Measurements from ENCODE around the gene LBHD1.
"Not testable (repeated sequence)": the region's sequence is repeated elsewhere in the genome, so short reads cannot be mapped to it uniquely, and the experiment has no call there.

Gene LBHD1

DNA sequence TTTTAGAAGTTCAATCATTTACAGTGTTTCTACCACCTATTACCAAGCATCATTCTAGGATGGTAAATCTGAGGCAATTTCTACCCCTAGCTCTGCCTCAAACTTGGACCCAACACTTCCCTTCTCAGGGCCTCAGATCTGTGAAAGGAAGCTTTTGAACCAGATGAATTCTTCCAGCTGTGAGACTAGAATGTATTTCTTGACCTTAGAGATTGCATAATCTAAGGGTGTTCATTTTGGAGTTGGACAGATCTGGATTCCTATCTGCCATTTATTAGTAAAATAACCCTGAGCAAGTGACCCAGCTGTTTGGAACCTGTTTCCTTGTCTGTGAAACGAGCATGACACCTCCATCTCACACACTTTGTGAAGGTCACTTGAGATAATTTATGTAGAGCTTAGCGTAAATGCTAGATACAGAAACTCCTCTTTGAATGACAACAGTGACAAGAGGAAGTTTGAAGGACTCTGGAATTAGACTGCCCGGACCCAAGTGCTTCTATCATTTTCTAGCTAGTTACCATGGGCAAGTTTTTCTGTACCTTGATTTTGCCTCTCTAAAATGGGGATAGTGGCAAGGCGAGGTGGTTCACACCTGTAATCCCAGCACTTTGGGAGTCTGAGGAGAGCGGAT lies 15.2 kb downstream of the LBHD1 start:
- DNase-seq = no peak

DNA sequence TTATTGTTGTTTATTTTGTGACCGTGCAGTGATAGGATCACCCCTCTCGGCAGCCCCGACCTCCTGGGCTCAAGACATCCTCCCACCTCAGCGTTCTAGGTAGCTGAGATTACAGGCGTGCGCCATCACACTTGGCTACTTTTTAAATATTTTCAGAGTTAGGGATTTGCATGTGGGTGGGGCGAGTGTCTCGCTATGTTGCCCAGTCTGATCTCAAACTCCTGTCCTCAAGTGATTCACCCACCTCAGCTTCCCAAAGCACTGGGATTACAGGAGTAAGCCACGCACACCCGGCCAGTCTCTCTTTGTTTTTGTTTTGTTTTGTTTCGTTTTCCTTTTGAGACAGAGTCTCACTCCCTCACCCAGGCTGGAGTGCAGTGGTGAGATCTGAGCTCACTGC lies 17.8 kb downstream of the LBHD1 start:
- DNase-seq = no peak

DNA sequence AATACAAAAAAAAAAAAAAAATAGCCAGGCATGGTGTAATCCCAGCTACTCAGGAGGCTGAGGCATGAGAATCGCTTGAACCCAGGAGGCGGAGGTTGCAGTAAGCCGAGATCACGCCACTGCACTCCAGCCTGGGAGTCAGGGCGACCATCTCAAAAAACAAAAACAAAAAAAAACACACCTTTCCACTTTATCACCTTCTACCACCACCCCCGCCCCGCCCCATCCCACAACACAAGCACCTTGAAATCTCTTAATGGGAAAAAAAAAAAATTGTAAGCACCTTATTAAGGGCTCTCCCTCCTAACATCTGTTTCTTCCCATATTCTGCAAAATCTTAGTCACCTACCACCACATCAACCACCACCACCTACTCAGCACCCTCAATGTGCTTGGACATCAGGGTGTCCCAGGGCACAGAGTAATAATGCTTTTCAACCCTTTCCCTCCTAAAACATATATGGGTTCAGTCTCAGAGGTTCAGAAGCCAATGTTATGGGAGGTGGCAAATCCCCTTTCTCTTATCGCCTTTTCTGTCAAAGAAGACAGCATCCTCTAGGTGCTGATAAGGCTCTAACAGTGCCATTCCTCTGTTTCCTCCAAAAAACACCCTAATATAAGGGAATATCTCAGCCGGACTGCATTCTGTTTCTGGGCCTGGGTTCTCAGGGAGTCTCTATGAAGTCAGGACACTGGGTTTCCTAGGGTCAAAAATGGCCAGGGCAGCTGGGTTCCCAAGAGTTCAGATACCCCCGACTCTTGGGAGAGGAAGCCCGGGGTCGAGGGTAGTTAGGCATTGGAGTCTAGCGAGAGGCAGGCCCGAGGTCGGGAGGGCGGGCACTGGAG lies 19.7 kb downstream of the LBHD1 start:
- no peak for DNase-seq

DNA sequence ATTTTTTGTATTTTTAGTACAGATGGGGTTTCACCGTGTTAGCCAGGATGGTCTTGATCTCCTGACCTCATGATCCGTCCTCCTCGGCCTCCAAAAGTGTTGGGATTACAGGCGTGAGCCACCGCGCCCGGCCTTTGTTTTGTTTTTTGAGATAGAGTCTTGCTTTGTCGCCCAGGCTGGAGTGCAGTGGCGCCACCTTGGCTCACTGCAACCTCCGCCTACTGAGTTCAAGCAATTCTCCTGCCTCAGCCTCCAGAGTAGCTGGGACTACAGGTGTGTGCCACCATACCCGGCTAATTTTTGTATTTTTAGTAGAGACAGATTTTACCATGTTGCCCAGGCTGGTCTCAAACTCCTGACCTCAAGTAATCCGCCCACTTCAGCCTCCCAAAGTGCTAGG lies 21.8 kb downstream of the LBHD1 start:
- DNase-seq = not testable (repeated sequence)

DNA sequence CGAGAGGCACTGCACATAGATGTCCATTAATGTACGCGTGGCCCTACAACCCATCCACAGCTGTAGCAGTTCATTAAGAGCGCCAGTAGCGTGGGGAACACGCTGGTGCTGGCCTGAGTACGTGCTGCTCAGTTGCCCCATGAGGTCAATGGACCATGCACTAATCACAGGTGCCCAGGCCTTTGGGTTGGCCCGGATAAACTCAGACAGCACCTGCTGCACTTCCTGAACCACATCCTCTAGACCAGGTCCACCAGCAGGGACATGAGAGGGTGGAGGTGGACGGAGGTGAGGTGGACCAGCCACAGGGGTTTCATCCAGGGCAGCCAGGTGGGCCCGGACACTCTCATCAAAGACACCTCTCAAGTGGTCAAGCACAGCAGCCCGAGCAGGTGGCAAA lies 22.6 kb downstream of the LBHD1 start:
- DNase-seq = no peak

DNA sequence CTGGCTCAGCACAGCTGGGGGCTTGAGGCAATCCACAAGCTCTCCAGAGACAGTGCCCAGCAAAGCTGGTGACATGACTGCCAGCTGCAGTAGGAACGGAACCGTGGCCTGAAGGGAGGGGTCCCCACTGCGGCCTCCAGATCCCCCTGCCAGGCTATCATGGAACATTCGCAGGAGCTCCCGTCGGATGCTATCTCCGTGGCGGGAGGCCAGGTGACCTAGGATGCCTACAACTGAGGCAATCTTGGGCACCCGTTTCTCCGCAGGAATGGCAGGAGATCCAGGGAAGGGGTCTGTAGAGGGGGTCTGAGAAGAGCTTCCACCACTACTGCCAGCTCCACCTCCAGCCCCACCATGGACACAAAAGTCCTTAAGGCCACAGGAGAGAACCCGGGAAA lies 23.1 kb downstream of the LBHD1 start:
- DNase-seq = no peak

DNA sequence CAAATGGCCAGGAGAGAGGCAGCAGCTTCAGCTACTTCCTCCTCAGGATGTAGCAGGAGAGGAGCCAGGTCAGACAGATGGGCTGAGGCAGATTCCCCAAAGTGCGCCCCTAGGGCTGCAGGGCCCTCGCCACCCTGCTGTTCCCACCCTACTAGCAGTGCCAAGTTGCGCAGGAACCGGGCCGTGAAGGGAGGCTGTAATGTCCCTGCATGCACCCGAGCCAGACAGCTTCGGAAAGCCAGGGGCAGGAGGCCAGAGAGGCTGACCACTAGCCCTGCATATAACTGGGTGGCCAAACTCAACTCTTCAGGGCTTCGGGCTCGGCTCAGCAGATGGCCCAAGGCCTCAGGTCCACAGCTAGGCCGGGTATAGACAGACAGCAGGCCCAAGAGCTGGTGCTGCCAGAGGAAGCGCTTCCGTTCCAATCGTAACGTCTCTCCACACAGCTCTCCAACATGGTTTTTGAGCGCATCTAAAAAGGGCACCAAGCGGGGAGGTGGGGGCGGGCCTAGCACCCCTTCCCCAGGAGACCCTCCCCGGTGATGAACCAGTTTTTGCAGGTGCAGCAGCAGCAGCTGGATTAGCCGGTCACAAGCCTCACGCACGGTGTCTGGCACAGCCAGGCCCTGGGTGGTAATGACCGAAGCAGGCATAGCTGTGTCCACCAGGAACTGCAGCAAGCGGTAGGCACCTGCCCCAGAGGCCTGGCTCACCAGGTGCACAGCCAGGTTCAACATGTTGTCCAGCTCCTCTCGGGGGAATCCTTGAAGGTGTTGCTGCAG lies 23.7 kb downstream of the LBHD1 start:
- DNase-seq = no peak

DNA sequence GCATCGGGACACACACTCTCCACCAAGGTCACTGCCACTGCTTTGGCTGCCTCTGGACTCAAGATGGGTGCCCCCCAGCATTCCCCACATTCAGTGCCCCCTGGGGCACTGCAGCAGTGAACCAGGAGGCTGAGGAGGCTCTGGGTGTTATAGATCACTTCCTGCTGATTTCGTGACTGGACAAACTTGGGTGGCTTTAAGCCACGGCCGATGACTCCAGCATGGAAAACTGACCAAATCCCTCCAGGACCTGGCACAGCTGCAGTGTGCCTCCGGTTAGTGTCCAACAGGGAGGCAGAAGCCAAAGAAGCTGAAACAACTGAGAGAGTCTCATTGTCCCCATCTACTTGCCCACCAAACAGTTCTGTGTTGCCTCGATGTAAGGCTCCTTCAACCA lies 24.5 kb downstream of the LBHD1 start:
- no peak for DNase-seq

DNA sequence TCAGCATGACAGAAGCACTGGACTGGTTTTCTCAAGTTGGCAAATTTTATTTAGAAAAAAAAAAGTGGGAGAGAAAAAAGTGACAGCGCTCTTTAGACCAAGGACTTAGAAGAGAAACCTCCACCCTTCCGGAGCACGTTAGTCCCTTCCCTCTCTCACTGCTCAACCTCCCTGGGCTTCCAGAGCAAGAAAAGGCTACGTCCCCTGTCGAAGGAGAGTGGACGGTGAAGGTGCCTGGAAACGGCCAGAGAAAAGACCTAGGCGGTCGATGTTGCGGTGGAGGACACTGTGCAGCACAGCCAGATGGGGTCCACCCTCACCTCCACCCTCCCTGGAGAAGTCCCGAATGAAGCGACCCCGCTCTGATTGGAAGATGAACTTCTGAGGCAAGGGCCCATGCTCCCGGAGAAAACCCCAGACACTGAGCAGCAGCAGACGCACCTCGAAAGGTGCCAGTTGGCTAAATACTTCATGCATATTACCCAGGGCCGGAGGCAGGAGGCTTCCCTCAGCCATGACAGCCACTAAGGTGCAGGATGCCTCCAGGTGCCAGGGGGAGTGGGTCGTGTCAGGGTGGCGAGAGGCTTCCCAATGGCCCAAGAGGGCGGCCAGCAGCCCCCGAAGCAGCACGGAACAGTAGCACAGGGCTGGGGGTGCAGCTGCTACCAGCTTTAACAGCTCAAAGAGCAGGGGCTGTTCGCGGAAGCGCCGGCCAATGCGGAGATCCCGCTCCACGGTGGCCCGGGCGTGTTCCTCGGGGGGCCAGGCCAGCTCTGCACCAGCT lies 25.1 kb downstream of the LBHD1 start:
- DNase-seq = no peak

DNA sequence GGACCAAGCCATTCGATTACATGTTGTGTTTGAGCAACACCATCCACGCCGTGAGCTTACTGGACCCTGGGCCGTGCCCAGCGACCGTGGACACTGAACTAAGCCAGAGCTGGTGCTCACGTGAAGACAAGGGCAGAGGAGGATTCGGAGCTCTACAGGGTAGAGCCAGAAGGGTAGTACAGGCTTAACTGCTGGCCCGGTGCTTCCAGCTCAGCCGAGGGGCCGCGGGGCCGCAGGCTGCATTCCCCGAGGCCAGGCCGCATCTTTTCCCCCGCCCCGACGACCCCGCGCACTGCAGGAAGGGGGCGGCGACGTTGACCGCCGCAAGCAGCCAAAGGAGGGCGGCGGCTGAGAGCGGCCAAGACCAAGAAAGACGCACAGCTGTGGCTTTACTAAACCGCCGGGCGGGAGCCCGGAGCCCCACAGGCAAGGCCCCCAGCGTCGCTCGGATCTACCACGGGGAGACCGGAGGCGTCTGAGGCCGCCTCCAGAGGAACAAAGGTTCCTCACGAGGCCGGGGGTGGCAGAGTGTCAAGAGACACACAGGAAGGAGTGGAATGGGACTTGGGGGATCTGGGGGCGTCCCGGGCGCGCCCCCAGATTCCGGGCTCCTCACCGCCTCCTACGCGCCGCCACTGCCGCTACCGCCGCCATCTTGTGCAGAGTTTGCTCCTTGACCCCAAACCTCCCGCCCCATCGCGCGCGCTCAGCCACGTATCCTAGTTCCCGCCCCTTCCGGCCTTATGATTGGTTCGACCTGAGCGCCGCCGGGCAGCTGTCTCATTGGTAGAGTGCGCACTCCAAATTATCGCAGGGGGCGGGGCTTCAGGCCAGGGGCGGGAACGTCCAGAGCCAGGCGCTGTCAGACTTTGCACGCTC lies 25.9 kb downstream of the LBHD1 start, which contains the start of gene GANAB:
GANAB (minus strand) TSS at position 668 of the 879 bp plus-strand sequence; CDS start at position 654, 14 bp downstream.
- peak; percentile 96 to 97 for DNase-seq

DNA sequence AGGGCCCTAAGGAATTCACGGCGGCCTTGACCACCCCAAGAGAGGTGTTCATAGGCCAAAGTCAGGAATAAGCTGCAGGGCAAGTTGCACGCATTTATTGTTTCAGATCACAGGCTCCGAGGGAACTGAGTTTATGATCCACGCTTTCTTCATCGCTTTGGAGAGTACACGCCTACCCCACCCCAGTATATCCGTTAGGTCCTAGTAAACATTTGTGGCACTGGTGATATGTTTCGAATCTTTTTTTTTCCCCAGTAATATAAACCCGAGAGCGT lies 26.5 kb downstream of the LBHD1 start:
- no peak for DNase-seq

DNA sequence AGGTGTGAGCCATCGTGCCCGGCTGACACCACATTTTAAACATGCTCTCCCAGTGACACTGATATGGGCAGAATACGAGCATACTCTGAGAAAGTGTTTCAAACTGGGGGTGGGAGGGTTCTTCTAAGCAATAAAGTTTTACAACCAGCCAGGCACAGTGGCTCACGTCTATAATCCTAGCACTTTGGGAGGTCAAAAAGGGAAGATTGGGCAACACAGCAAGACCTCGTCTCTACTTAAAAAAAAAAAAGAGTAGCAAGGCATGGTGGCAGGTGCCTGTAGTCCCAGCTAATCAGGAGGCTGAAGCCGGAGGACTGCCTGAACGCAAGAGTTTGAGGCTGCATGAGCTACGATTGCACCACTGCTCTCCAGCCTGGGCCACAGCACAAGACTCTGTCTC lies 27.8 kb downstream of the LBHD1 start:
- DNase-seq = no peak

DNA sequence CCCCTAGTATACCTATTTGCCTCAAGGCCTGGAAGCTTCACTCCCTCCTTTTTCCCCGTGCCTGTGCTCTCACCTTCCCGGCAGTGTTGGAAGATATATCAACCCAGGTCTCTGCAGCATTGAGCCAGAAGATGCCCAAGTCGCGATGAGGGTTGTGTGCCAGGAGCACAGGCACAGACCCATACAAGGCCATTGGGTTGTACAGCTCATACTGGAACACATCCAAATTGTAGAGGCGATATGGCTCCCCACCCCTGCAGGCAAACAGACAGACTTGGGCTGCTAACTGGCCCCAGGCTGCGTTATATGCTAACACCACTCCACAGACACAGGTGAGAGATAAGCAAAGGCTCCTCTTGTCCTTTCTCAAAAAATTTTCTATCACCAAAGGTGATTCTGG lies 39.6 kb downstream of the LBHD1 start:
- DNase-seq = no peak

DNA sequence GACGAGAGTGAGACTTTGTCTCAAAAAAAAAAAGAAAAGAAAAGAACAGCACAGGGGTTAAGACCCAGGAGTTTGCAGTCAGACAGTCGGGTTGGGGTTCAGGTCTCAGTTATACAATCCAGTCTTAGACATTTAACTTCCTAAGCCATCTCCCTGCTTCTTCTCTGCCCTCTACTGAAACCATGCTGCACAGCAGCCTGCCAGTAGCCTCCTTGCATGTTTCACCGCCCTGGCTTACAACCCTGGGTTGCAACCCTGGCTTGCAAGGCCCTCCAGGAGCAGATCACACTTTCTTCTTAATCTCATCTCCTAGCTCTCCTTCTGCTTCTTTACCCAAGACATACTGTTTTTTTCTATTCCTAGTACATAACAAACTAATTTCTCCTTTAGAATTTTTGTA lies 44.4 kb downstream of the LBHD1 start:
- DNase-seq = peak; percentile 48 to 76

DNA sequence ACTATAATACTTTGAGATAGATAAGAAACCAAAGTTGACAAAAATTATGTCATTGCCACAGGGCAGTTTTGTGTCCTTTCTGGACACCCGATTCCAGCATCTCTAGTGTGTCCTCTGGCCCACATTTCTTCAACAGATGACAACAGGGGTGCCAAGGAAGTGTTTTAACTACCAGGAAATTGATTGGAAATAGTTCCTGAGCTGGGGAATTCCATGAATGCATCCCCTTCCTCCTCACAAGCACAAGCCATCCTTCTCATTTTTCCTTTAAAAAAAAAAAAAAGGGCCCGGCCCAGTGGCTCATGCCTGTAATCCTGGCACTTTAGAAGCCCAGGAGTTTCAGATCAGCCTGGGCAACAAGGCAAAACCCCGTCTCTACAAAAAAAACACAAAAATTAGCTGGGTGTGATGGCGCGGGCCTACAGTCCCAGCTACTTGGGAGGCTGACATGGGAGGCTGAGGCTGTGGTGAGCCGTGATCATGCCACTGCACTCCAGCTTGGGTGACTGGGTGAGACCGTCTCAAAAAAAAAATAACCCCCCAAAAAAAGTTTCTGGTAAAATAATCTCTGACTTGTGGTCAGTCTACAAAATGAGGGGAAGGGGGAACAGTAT lies 49.5 kb downstream of the LBHD1 start:
- no peak for DNase-seq

DNA sequence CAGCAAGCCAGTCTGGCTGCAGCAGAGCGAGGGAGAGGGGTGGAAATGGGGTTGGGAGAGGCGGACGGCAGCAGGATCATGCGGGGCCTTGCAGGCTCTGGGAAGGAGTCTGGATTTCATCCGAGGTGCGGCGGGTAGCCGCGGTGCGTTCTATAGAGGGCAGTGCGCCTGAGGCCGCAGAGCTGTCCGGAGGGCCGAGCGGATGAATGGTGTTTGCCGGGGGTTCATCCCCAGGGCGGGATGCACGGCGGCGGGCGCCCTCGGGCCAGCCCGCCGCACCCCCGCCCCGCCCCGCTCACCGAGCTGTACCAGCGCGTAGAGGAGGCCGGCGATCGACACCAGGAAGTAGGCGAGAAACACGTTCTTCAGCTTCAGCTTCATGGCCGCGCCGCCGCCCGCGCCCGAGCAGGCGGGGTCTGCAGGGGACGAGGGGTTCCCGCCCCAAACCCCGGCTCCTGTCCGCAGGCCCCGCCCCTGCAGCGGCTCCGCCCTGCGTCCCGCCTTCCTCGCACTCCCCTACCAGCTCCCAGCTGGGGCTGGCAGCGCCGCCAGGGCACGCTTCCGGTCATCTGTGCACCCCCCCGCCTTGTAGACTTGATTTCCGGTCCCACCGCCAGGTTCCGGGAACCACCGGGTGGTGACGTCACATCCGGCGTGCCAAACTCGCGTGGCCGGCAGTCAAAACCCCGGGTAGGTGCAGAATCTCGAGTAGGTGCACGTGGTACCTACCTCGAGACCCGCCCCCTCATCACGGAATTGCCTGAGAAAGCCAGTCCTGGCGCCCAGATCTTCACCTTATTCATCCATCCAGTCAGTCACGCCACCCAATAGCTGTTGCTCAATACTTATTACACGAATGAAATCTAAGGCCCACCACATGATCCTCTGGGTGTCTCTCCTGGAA lies 50.2 kb downstream of the LBHD1 start, which contains the start of gene B3GAT3:
B3GAT3 (minus strand) TSS at position 420 of the 904 bp plus-strand sequence; CDS start at position 381, 39 bp downstream.
- peak; percentile 87 to 89 for DNase-seq

DNA sequence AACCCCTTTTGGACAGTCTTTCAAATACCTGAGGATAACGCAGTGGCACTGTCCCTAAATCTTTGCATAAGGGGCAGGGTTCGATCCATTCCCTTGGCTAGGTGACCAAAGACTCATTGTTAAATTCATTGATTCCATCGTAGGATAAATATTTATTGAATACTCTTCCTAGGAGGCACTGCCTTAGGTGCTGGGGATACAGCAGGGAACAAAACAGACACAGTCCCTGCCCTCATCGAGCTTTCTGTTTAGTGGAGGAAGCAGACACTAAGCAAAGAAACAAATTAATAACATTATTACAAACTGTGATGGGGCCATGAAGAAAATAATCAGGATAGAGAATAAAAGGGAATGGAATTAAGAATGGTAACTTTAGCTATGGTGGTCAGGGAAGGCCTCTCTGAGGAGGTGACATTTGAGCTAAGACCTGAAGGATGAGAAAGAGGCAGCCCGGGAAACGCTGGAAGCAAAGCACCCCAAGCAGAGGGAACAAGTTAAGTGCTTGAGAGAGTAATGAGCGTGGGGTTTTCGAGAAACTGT lies 51.0 kb downstream of the LBHD1 start:
- DNase-seq = no peak

DNA sequence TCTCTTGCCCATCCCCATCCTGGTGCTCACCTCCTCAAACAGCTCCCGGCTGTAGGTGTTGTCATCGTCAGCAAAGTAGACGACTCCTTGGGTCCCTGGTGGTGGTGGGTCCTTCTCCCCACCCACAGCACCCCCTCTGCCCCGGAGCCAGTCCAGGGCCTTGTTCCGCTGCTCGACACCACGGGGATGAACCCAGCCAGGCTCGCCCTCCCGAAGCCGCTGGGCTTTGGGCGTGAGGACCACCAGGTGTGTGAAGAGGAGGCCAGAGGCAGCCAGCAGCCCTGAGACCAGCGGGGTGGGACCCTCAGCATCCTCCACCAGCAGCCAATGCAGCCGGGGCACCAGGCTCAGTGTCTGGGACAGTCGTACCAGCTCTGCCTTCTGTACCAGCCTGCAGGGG lies 55.1 kb downstream of the LBHD1 start:
- not testable (repeated sequence) for DNase-seq

DNA sequence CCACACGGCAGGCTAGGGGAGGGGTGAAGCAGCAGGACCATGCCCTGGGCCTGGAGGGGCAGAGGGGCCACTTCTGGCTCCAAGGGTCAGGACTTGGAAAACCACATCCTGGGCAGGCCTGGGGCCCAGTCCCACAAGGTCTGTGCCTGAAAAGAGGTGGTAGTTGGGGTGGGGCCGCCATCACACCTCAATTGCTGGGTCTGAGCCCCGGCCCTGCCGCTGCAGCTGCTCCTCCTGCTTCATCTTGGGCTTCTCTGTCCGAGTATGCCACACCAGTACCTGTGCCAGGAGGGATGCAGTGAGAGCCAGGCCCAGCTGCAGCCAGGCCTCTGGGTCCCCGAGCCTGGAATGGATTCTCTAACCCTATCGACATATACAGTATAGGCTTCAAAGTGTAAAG lies 56.5 kb downstream of the LBHD1 start:
- DNase-seq = no peak

DNA sequence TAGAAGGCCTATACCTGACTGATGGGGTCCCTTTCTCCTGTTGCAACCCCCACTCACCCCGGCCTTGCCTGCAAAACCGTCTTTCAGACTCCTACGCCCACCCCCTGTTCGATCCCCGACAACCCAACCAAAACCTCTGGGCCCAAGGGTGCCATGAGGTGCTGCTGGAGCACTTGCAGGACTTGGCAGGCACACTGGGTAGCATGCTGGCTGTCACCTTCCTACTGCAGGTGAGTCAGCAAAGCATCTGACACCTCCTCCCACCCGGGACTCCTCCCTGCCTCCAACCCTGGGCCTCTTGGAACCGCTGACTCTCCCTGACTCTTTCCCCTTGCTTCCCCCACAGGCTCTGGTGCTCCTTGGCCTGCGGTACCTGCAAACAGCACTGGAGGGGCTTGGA lies 57.8 kb downstream of the LBHD1 start:
- no peak for DNase-seq
